ENCODE measurements around the gene KANK4. TPM values are rescaled to one million over a fixed set of nuclear protein-coding genes. Genes with fewer than 3 reads are reported as not detected.

The KANK4 gene
- total RNA-seq, 2 experiments from 2014 or later, result not detected

DNA sequence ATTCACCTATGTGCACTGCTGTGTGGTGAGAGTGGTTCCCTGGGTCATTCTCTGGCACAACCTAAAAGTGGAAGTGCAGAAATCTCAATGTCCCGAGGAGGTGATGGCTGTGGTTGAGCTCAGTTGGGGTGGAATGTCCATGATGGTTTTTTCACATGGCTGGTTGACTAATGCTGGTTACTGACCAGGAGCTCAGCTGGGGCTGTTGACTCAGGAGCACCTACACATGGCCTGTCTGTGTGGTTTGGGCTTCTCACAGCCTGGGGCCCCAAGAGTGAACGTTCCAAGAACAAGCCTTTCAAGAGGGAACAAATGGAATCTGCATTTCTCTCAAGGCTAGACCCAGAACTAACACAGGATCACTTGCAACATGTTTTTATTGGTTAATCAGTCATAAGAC is 6.4 kb upstream of the KANK4 start:
- no peaks in the 10 kb centered on the region for H3K9me3 Mint-ChIP-seq
- DNase-seq (no peak), ATAC-seq (ENCODE audit: low read depth) (no peak)
- peaks cover 7% of the 10 kb centered on the region for H3K27me3 Mint-ChIP-seq
- H3K27ac Mint-ChIP-seq, result no peak overlapping the region
- H3K4me1 Mint-ChIP-seq, result peaks cover 2% of the 10 kb centered on the region
- no peaks in the 10 kb centered on the region for H3K36me3 Mint-ChIP-seq
- H3K4me3 Mint-ChIP-seq, result no peak overlapping the region
- POLR2A ChIA-PET, result no interaction called here

DNA sequence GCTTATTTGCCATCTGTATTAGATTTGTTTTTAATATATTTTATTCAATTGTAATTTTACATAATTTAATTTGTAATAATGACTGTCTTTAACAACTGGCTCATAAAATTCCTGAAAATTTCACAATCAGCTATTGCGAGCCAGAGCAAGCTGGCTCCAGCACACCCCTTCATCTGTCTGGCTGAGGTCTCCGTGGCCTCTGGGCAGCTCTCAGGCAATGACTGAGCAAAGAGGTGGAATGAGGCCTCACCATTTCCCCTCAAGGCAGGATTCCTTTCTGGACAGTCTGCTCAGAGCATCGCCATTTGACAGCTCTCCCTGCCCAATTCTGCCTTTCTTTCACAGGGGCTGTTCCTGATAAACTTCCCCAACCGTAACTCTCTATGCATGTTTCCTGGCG is 5.8 kb upstream of the KANK4 start:
- Mint-ChIP-seq H3K27ac (no peak overlapping the region), H3K36me3 (no peaks in the 10 kb centered on the region), H3K4me1 (peaks cover 2% of the 10 kb centered on the region), H3K9me3 (no peaks in the 10 kb centered on the region), H3K4me3 (no peak overlapping the region), H3K27me3 (peaks cover 13% of the 10 kb centered on the region)
- no peak for ATAC-seq (ENCODE audit: low read depth)
- no peak for DNase-seq
- POLR2A ChIA-PET, result no interaction called here

DNA sequence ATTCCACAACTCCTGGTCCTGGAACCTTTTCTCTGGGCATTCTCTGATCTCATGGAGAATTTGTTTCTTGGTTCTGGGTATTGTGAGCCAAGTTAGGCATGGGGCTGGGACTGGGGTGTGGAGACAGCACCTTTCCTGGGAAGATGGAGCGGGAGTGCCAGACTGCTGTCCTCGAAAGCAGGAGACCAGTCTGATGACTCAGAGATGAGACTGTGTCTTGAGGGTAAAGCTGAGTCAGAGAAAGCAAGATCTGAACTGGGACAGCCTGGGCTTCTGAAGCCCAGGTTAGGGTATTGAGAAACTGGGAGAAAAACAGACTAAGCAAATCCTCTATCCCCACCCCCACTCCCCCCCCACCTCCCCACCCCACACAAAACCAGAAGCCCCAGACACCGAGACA is 2.2 kb upstream of the KANK4 start:
- no peaks in the 10 kb centered on the region for H3K36me3 Mint-ChIP-seq
- DNase-seq (no peak), ATAC-seq (ENCODE audit: low read depth) (no peak)
- POLR2A ChIA-PET, result no interaction called here
- no peaks in the 10 kb centered on the region for H3K9me3 Mint-ChIP-seq
- peaks cover 8% of the 10 kb centered on the region for H3K4me1 Mint-ChIP-seq
- no peak overlapping the region for H3K27ac Mint-ChIP-seq
- peaks cover 42% of the 10 kb centered on the region for H3K27me3 Mint-ChIP-seq
- no peak overlapping the region for H3K4me3 Mint-ChIP-seq

DNA sequence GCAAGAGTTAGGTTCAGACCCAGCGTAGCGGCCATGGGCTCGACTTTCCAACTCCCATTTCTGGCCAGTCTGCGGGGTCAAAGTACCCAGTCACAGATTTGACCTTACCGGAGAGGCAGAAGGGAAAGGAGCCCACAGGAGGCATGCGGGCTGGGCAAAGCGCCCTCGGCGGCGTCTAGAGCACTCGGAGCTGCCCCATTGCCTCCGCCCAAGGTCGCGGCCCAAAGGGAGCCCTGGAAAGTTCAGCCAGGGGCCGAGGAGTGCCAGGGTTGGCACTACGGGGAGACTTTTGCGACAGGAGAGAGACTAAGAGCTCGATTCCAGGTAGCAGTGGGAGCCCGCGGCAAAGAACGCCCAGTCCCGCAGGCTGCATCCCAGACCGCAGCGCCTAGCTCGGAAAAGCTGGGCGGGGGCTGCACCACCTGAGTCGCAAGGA is 896 bp downstream of the KANK4 start:
- POLR2A ChIA-PET, result no interaction called here
- no peak overlapping the region for H3K27ac Mint-ChIP-seq
- H3K27me3 Mint-ChIP-seq, result peaks cover 52% of the 10 kb centered on the region
- H3K4me1 Mint-ChIP-seq, result peaks cover 8% of the 10 kb centered on the region
- no peak overlapping the region for H3K4me3 Mint-ChIP-seq
- no peaks in the 10 kb centered on the region for H3K36me3 Mint-ChIP-seq
- no peak for ATAC-seq (ENCODE audit: low read depth)
- no peak for DNase-seq
- H3K9me3 Mint-ChIP-seq, result no peaks in the 10 kb centered on the region

DNA sequence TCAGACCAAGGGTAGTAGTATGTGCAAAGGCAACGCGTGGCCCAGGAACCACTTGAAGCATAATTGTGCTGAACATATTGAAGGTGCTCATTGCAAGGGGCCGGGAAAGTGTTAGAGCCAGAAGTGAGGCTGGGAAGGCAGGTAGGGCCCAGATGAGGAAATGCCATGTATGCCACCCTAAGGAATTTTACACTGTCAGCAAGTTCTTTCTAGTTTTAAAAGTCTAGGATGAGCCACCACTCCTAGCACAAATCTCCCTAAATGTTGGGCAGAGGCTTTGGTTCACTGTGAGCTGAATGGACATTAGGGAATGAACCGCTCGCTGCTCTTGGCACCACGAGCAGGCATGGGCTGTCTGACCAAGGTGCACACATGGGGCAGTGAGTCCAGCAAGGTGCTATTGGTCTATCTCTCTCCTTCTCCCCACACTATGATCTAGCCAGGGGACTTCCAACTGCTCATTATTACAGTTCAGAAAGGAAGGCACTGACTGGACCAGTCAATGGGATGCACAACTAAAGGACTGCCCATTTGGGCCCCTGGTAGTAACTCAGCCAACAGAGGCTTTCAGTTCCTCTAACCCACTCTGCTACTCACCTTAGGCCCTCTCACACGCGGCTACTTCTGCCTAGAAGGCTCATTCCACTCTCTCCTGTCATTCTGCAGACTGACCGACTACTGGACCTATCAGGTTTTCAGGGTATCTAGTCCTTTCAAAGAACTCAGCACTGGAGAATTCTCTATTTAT is 2.0 kb downstream of the KANK4 start:
- no peaks in the 10 kb centered on the region for H3K9me3 Mint-ChIP-seq
- ATAC-seq (ENCODE audit: low read depth) (no peak), DNase-seq (no peak)
- POLR2A ChIA-PET, result no interaction called here
- H3K27ac Mint-ChIP-seq, result no peak overlapping the region
- peaks cover 8% of the 10 kb centered on the region for H3K4me1 Mint-ChIP-seq
- peaks cover 55% of the 10 kb centered on the region for H3K27me3 Mint-ChIP-seq
- H3K4me3 Mint-ChIP-seq, result no peak overlapping the region
- H3K36me3 Mint-ChIP-seq, result no peaks in the 10 kb centered on the region

DNA sequence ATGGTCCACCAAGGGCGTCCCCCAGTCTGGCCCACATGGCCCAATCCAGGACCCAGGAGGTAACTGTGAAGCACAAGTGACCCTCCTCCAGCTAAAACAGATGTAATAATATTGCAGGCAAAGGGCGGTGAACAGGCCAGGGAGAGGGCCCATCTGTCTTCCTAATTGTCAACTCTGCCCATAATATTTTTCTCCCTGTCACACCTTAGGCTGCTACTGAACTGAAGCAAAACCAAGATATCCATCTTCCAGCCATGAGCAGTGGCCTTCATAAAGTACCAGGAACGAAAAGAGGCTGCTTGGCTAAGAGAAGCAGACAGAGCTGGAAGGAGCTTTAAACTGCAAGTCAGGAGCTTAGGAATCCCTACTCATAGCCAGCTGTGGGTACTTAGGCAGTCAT is 3.1 kb downstream of the KANK4 start:
- DNase-seq (no peak), ATAC-seq (ENCODE audit: low read depth) (no peak)
- Mint-ChIP-seq H3K27ac (no peak overlapping the region), H3K36me3 (no peaks in the 10 kb centered on the region), H3K27me3 (peaks cover 51% of the 10 kb centered on the region), H3K4me1 (peaks cover 6% of the 10 kb centered on the region), H3K4me3 (no peak overlapping the region), H3K9me3 (no peaks in the 10 kb centered on the region)
- POLR2A ChIA-PET, result no interaction called here

DNA sequence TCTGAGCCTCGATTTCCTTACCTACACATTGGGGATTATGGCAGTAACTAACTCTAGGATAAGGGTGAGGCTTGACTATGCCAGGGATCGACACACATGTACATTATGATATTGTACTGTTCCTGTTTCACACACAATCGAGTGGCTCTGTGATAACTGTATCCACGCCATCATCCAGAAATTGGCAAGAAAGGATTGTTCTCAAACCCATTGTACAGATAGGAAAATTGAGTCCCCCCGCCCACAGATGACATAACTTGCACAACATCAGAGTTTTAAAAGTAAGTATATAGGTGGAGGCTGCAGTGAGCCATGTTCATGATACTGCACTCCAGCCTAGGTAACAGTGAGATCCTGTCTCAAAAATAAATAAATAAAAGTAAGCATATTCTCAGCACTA is 3.8 kb downstream of the KANK4 start:
- Mint-ChIP-seq H3K27ac (no peak overlapping the region), H3K27me3 (peaks cover 47% of the 10 kb centered on the region), H3K9me3 (no peaks in the 10 kb centered on the region), H3K4me3 (no peak overlapping the region), H3K4me1 (peaks cover 6% of the 10 kb centered on the region), H3K36me3 (no peaks in the 10 kb centered on the region)
- ATAC-seq (ENCODE audit: low read depth) (no peak), DNase-seq (no peak)
- POLR2A ChIA-PET, result no interaction called here

DNA sequence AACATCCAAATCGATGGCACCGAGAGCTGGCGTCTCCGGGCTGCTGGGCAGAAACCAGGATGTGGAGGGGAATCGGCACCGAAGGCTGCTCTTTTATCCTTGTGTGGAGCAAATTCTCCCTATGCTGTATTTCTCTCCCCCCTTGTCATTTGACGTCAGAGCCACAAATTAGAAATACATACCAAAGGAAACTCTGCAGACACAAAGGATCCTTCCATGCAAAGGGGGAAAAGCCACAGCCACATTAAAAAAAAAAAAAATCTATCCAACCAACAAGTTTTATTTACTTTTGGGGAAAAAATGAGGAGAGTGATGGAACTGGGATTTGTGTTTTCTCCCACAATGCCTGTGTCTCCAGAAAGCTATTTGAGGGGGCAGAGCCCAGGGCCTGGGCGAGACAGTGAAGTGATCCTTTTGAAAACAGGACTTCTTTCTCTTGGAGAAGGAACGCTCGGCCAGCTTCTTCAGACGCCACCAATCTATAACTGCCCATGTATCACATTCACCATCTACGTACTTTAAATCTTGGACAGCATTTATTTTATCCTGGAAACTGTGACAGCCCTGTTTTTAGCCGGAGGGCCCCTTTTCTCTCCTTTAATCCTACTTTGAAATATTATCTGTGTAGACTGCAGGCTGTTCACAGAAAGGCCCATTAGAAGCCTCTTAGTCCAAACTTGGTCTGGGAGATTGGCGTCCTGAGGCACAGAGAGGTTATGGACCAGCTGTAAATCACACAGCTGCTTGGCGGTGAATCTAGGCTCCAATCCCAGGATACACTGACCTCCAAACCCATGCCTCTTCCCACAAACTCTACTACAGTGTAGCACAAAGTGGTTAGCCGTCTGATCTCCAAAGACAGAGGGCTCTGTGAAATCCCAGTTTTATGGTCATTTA is 4.5 kb downstream of the KANK4 start:
- H3K36me3 Mint-ChIP-seq, result no peaks in the 10 kb centered on the region
- no peak for DNase-seq
- no peak for ATAC-seq (ENCODE audit: low read depth)
- no peaks in the 10 kb centered on the region for H3K9me3 Mint-ChIP-seq
- no peak overlapping the region for H3K27ac Mint-ChIP-seq
- POLR2A ChIA-PET, result no interaction called here
- H3K27me3 Mint-ChIP-seq, result peaks cover 43% of the 10 kb centered on the region
- H3K4me1 Mint-ChIP-seq, result peaks cover 4% of the 10 kb centered on the region
- H3K4me3 Mint-ChIP-seq, result no peak overlapping the region

DNA sequence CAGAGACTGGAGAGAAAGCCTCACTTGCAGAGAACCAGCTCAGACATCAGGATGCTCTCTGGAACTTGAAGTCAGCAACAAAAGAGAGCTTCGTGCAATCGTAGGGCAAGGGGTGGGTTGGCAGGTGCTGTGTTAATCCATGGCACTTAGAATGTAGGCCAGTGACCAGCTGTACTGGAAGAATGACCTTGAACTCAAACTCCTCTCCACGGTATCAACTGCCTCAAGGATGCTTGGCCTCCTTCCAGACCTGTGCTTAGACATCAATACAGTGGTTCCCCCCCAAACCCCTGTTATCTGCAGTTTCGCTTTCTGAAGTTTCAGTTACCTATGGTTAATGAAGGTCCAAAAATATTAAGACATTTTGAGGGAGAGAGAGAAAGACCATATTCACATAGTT is 6.5 kb downstream of the KANK4 start:
- ATAC-seq (ENCODE audit: low read depth) (no peak), DNase-seq (no peak)
- Mint-ChIP-seq H3K36me3 (no peaks in the 10 kb centered on the region), H3K27me3 (peaks cover 30% of the 10 kb centered on the region), H3K9me3 (no peaks in the 10 kb centered on the region), H3K4me1 (no peaks in the 10 kb centered on the region), H3K4me3 (no peak overlapping the region), H3K27ac (no peak overlapping the region)
- POLR2A ChIA-PET, result no interaction called here

DNA sequence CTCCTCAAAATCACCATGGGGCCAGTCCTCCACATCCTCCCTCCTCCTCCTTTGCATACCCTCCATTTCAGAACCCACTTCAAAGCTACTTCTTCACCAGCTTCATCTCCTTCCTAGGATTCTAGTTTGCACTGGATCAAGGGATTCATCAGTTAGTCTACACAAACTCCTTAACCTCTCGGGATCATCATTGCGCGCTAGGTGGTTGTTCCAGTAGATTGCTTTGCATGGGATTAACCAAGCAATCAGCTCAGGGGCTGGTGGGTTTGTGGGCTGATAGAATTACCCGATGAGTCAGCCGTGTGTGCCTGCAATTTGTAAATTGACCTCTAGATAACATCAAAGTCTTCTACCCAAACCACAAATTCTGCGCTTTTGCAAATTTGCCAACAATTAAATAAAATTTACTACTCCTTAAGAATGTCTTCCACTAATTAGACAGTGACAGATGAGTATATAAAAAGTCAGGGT is 7.7 kb downstream of the KANK4 start:
- no peaks in the 10 kb centered on the region for H3K9me3 Mint-ChIP-seq
- H3K27ac Mint-ChIP-seq, result no peak overlapping the region
- POLR2A ChIA-PET, result no interaction called here
- H3K27me3 Mint-ChIP-seq, result peaks cover 18% of the 10 kb centered on the region
- H3K4me3 Mint-ChIP-seq, result no peak overlapping the region
- no peaks in the 10 kb centered on the region for H3K36me3 Mint-ChIP-seq
- DNase-seq, result no peak
- no peaks in the 10 kb centered on the region for H3K4me1 Mint-ChIP-seq
- no peak for ATAC-seq (ENCODE audit: low read depth)

DNA sequence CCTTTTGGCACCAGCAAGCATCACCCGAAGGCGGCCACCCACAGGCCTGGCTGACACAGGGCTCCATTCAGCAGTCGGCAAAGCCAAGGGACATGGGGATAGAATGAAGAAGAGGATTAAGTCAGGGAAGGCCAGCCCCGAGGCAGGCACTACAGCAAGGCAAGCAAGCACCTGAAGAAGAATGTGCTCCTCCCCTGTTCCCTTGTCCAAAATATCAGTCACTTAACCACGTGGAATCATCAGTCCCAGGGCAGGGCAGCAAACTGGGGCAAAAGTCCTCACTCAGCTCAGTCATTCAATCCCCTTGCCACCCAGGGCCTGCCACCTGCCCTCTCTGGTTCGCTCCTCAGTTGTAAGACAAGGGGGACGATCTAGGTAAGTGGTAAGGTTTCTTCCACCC is 9.3 kb downstream of the KANK4 start:
- no peaks in the 10 kb centered on the region for H3K9me3 Mint-ChIP-seq
- no peak overlapping the region for H3K27ac Mint-ChIP-seq
- POLR2A ChIA-PET, result no interaction called here
- ATAC-seq (ENCODE audit: low read depth) (no peak), DNase-seq (no peak)
- H3K36me3 Mint-ChIP-seq, result no peaks in the 10 kb centered on the region
- H3K4me3 Mint-ChIP-seq, result no peak overlapping the region
- no peaks in the 10 kb centered on the region for H3K4me1 Mint-ChIP-seq
- peaks cover 10% of the 10 kb centered on the region for H3K27me3 Mint-ChIP-seq

DNA sequence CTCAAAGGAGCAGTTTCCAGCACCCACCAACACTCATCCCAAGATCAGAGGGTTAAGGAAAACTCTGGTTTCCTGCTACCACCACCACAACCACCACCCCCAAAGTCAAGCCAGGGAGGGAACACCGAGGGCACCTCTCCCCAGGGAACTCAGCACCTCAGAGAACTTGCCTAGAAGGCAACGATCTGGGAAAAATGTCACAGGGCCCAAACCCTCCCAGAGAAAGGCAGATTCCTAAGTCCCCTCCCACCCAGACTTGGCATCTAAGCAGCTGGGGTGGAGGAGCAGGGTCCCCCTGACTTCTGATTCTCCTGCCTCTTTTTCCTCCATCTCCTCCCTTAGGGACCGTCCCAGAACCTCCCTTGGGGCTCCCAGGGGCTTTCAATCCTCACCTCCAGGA is 10.6 kb downstream of the KANK4 start:
- Mint-ChIP-seq H3K4me1 (no peaks in the 10 kb centered on the region), H3K27ac (no peak overlapping the region), H3K27me3 (peaks cover 16% of the 10 kb centered on the region), H3K36me3 (no peaks in the 10 kb centered on the region), H3K4me3 (no peak overlapping the region), H3K9me3 (no peaks in the 10 kb centered on the region)
- POLR2A ChIA-PET, result no interaction called here
- no peak for ATAC-seq (ENCODE audit: low read depth)
- no peak for DNase-seq

DNA sequence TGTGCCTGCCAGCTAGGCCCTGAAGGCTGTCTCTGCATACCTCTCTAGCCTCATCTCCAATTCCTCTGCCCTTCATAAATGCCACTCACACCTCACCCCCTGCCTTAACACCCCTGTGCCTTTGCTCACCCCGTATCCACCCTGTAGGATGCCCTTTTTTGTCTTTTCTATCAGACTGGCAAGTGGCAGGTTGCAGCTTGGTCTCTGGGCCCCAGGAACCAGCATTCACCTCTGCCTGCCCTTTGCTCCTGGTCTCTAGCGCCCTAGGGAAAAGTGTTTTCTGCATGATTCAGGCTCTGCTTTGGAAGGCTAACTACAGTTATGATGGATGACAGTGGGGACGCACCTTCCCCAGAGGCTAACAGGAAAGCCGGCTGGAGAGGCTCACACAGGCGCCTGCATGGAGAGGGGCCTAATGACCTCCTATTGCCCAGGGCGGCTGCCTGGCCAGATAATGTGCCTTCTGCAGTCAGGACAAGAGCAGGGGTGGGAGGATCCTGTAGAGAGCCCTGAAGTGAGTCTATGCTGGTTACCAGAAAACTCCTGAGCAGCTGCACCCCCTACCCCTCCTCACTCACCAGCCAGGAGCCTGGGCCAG is 11.2 kb downstream of the KANK4 start:
- H3K27me3 Mint-ChIP-seq, result peaks cover 16% of the 10 kb centered on the region
- no peaks in the 10 kb centered on the region for H3K9me3 Mint-ChIP-seq
- no peak overlapping the region for H3K4me3 Mint-ChIP-seq
- POLR2A ChIA-PET, result no interaction called here
- H3K4me1 Mint-ChIP-seq, result no peaks in the 10 kb centered on the region
- ATAC-seq (ENCODE audit: low read depth), result no peak
- DNase-seq, result no peak
- H3K27ac Mint-ChIP-seq, result no peak overlapping the region
- H3K36me3 Mint-ChIP-seq, result no peaks in the 10 kb centered on the region

DNA sequence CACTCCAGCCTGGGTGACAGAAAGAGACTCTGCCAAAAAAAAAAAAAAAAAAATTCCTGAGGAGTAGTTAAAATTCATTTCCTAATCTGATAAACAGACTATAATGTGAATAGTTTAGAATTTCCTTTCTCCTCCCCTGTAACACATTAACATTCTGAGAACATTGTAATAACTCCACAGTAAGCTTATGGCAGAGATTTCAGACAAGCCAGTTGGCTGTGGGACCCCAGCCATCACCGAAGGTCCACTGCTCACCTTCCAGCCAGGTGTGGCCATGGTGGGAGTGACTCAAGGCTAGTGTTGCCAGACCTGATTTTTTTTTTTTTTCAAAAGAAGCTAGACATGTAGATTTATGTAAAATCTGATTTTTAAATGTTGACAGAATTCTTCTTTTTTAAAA is 11.8 kb downstream of the KANK4 start:
- POLR2A ChIA-PET, result no interaction called here
- H3K9me3 Mint-ChIP-seq, result no peaks in the 10 kb centered on the region
- no peaks in the 10 kb centered on the region for H3K36me3 Mint-ChIP-seq
- peaks cover 12% of the 10 kb centered on the region for H3K27me3 Mint-ChIP-seq
- ATAC-seq (ENCODE audit: low read depth) (no peak), DNase-seq (no peak)
- no peak overlapping the region for H3K4me3 Mint-ChIP-seq
- H3K4me1 Mint-ChIP-seq, result no peaks in the 10 kb centered on the region
- no peak overlapping the region for H3K27ac Mint-ChIP-seq
